ENCODE data around the gene MYLK4. TPM values are rescaled to one million over a fixed set of nuclear protein-coding genes. Genes with fewer than 3 reads are reported as not detected.
A peak's percentile ranks its signal among the peaks of the same experiment; 100 is the strongest.

MYLK4 gene
- total RNA-seq, 1 donor from 2014 or later, result 0.49 TPM

GRCh38 chr6:2792330-2793110 is 41.8 kb upstream of the MYLK4 start:
- H3K36me3 Mint-ChIP-seq (ENCODE audit: unreplicated experiment), result no peaks in the 10 kb centered on the region
- peaks cover 5% of the 10 kb centered on the region for H3K27me3 Mint-ChIP-seq (ENCODE audit: unreplicated experiment)

GRCh38 chr6:2791450-2791974 is 40.8 kb upstream of the MYLK4 start:
- H3K36me3 Mint-ChIP-seq (ENCODE audit: unreplicated experiment), result no peaks in the 10 kb centered on the region
- H3K9me3 Mint-ChIP-seq (ENCODE audit: unreplicated experiment), result no peaks in the 10 kb centered on the region
- no peak for DNase-seq
- peak overlapping the region; percentile 47 for H3K4me3 Mint-ChIP-seq (ENCODE audit: unreplicated experiment)
- peaks cover 23% of the 10 kb centered on the region for H3K4me1 Mint-ChIP-seq (ENCODE audit: low read depth, unreplicated experiment)
- peak overlapping the region; percentile 82 for H3K27ac Mint-ChIP-seq (ENCODE audit: unreplicated experiment)
- H3K27me3 Mint-ChIP-seq (ENCODE audit: unreplicated experiment), result peaks cover 5% of the 10 kb centered on the region
- no peak for TF ChIP-seq CTCF (IDR thresholded peaks at IDR 0.05; ENCODE audit: partially characterized antibody, unreplicated experiment)

More at GRCh38 chr6:2792330-2793110, 41.8 kb upstream of the MYLK4 start:
- Mint-ChIP-seq H3K27ac (ENCODE audit: unreplicated experiment) (no peak overlapping the region), H3K9me3 (ENCODE audit: unreplicated experiment) (no peaks in the 10 kb centered on the region), H3K4me1 (ENCODE audit: low read depth, unreplicated experiment) (peaks cover 24% of the 10 kb centered on the region), H3K4me3 (ENCODE audit: unreplicated experiment) (no peak overlapping the region)
- DNase-seq, result no peak
- no peak for TF ChIP-seq CTCF (IDR thresholded peaks at IDR 0.05; ENCODE audit: partially characterized antibody, unreplicated experiment)

- peak; percentile 62 for TF ChIP-seq CTCF (IDR thresholded peaks at IDR 0.05; ENCODE audit: partially characterized antibody, unreplicated experiment)
- no peaks in the 10 kb centered on the region for H3K9me3 Mint-ChIP-seq (ENCODE audit: unreplicated experiment)
- H3K27ac Mint-ChIP-seq (ENCODE audit: unreplicated experiment), result peak overlapping the region; percentile 82
- peak; percentile 62 for DNase-seq
- peaks cover 28% of the 10 kb centered on the region for H3K4me1 Mint-ChIP-seq (ENCODE audit: low read depth, unreplicated experiment)
- no peaks in the 10 kb centered on the region for H3K36me3 Mint-ChIP-seq (ENCODE audit: unreplicated experiment)
- H3K4me3 Mint-ChIP-seq (ENCODE audit: unreplicated experiment), result peak overlapping the region; percentile 47
- H3K27me3 Mint-ChIP-seq (ENCODE audit: unreplicated experiment), result peaks cover 5% of the 10 kb centered on the region
These were observed 40.1 kb upstream of the MYLK4 start for GRCh38 chr6:2790588-2791449.

GRCh38 chr6:2786269-2786668 is 35.5 kb upstream of the MYLK4 start:
- Mint-ChIP-seq H3K27ac (ENCODE audit: unreplicated experiment) (no peak overlapping the region), H3K27me3 (ENCODE audit: unreplicated experiment) (peaks cover 13% of the 10 kb centered on the region), H3K36me3 (ENCODE audit: unreplicated experiment) (no peaks in the 10 kb centered on the region), H3K4me1 (ENCODE audit: low read depth, unreplicated experiment) (peaks cover 43% of the 10 kb centered on the region), H3K9me3 (ENCODE audit: unreplicated experiment) (peaks cover 13% of the 10 kb centered on the region), H3K4me3 (ENCODE audit: unreplicated experiment) (peak overlapping the region; percentile 19)
- no peak for DNase-seq
- no peak for TF ChIP-seq CTCF (IDR thresholded peaks at IDR 0.05; ENCODE audit: partially characterized antibody, unreplicated experiment)
